Transverse colon (tissue), 4 donors: ENCODE data around the gene NOC4L.

Source experiments
- CTCF ChIP-seq, 5 experiments: fragments of 200-600 bp in 3 of 5; fragments of 450-650 bp in 2 of 5; sonication (generic) in 3 of 5; IDR thresholded peaks; 1 replicate in 2 of 5; 2 replicates in 3 of 5; pipeline ENCODE4 v1.5.1; 2016 to 2017; ENCODE audit warnings: antibody characterized with exemption in 5 of 5, inconsistent platforms in 3 of 5, mild to moderate bottlenecking in 2 of 5, moderate library complexity in 1 of 5
- POLR2A ChIP-seq: fragments of 450-650 bp; IDR thresholded peaks from one replicate; pipeline ENCODE4 v1.6.1; 2016; ENCODE audit warnings: antibody characterized with exemption, mild to moderate bottlenecking, moderate library complexity
- POLR2AphosphoS5 ChIP-seq, 3 donors: sonication (generic); formaldehyde crosslinking; IDR thresholded peaks; one replicate each; pipeline ENCODE4 v1.6.1; 2016; ENCODE audit warnings: antibody characterized with exemption in 3 of 3

- TF ChIP-seq POLR2AphosphoS5 (IDR thresholded peaks at IDR 0.05) (no peak), POLR2A (no peak), CTCF (IDR thresholded peaks at IDR 0.05) (no peak)
These were observed 38.8 kb upstream of the NOC4L start for GRCh38 chr12:132105467-132105866.
